HG03175 (cell line): Measurements from ENCODE around the gene SEPTIN3.

Experiments used
- ATAC-seq: cut with Tn5 transposase; IDR thresholded peaks from one replicate; pipeline ENCODE4 v1.9.1; 2021; ENCODE audit warnings: mild to moderate bottlenecking, moderate library complexity; ENCODE audit not compliant: unreplicated experiment

The SEPTIN3 gene

DNA sequence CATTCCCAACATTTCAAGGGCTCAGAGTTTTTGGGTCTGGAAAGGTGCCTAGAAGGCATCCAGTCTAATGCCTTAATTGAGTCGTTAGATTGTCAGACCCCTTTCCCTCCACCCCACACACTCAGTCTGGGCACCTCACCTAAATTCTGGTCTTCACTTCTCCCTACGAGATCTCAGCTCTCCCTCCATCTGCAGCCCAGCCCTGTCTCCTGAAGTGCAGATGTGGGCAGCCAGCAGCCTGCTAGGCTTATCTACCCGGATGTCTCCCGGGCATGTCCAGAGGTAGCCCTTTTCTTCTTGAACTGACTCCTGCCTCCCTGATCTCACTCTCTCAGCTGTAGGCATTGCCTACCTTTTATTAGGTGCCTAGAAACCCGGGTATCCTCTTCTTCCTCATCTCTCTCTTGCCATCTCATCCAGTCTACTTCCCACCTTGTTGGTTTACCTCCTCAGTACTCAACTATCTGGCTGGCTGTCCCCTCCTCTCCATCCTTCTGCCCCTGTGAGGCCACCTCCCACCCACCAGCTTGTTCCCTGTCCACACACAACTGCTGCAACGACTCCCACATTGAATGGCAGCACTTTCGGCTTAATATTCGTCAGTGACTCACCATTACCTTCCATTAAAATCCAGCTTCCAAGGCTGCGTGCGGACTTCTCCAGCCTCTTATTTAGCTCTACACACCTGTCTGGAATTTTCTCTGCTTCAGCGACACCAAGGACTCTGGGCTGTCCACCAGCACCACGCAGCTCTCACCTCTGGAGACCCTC lies 6.2 kb downstream of the SEPTIN3 start:
- no peak for ATAC-seq

DNA sequence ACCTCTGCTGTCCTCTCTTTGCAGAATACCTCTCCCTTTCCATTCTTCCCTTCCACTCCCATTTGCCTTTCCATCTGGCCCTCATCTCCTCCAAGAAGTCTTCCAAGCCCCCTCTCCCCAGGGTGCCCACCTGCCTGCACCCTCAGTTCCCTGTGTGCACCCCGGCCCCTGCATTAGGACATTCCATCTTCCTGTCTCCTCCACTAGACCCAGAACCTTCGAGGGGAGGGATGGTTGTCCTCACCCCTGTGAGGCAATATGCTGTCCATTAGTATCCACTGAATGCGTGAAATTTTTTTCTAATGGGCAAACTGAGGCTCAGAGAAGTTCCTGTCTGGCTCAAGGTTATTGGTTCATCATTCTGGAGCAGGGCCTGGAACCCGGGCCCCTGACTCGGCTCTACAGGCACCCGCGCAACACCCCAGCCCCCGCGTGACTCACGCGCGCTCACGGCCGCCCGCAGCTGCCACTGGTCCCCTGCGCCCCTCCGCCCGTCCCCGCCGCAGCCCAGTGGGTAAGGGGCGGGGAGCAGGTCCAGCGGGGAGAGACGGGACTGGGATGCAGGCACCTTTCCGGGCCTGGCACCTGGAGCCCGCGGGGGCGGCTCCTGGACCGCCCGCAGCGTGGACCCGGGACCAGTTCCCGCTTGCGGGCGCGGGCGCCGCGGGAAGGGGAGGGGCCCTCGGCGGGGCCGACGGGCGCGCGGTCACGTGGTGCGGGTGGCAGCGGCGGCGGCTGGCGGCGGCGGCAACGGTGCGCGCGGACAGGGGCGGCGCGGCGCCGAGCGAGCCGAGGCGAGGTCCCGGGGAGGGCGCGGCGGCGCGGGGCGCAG lies 7.0 kb downstream of the SEPTIN3 start:
- no peak for ATAC-seq

GRCh38 chr22:41976961-41977566 lies 7.8 kb downstream of the SEPTIN3 start:
- no peak for ATAC-seq

GRCh38 chr22:41978732-41979131 lies 9.5 kb downstream of the SEPTIN3 start:
- ATAC-seq, result no peak

DNA sequence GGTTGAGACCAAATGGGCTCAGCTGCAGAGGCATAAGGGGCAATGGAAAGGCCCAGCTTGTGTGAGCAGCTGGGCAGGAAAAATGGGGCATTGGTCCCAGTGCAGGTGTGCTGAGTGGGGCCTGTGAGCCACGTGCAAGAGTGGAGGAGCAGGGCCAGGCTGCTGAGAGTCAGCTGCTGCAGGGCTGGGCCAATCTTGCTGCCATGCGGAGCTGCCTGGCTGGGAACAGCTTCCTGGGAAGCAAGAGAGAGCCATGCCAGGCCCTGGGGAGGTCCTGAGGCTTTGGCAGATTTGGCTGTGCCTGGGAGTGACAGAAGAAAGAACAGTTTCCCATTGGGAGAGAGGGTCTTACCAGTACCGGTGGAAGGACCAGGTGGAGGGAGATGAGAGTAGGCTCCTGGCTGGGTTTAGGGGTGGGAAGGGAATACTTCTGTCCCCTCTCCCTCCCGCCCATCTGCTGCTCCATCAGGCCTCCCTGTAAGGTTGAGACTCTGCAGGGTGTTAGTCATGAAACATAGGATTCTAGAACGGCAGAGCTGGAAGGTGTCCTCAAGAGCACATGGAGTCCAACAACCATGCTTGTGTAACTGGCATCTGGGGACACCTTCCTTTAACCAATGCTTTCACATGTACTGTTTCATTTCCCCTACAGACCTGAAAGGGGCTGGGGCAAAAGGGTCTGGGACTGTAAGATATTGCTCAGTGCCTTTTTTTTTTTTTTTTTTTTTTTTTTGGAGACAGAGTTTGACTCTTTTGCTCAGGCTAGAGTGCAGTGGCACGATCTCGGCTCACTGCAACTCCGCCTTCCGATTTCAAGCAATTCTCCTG lies 10.4 kb downstream of the SEPTIN3 start:
- no peak for ATAC-seq

DNA sequence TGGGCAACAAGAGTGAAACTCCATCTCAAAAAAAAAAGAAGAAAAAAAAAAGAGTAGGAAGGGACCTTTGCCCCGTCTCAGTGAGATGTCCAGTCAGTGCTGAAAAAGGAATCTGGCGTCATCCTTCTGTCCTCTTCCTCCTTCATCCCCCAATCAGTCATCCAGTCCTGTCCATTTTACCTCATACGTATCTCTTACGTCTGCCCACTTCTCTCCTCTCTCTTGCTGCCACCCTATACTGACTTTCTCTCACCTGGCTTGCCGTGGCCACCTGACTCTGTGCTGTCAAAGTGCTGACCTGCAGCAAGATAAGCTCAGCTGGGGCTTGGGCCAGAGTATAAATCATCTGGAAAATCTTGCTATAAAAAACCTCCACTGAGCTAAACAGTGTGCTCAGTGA lies 13.6 kb downstream of the SEPTIN3 start:
- ATAC-seq, result no peak

DNA sequence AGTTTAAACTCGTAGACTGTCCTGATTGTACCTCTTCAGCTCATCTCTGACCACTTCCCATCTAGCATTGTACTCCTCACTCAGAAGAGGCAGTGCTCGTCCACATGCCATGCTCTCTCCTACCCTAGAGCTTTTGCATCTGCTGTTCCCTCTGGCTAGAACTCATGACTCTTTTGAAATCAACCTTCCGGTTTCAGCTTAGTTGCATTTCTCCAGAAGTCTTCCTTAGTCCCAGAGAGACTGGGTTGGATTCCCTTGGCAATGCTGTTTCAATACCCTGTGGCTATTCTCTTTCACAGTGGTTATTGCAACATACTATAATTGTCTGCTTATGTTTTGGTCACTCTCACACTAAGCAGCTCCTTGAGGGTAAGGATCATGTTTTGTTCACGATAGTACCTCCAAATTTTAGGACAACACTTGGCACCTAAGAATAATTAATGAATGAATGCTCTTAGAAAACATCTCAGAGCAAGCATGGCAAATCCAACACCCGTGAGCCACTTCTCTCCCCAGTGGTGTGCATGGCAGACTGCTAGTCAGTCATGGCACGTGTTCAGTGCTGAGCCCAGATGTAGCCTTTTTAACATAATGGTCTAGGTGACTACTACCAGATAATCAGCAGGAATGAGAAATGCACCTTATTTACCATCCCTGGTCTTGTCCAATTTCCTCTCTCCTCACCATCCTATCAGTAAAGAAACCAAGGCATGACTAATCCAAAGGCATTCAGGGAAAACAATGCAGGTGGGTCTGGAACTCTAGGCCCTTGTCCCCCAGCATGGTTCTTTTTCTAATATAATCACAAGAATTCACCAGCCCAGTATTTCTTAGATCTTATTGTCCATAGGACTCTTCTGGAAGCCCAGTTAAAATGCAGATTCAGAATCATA lies 14.5 kb downstream of the SEPTIN3 start:
- no peak for ATAC-seq

DNA sequence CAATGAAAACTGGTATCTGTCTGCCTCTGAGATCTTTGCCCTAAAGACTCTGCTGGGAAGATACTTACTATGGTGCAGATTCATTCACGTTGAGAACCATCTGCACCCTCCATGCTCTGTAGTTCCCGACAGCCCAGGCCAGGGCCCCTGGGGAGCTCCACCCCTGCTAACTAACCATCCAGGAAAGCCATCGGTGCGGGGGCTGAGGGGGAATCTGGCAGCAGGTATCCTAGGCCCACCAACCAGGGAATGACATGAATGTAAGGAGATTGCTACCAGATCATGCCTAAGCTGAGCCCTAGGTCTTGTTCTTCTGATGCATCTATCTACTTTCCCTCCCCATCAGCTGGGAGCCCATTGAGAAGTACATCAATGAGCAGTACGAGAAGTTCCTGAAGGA lies 18.0 kb downstream of the SEPTIN3 start:
- no peak for ATAC-seq

GRCh38 chr22:41989246-41989645 lies 20.0 kb downstream of the SEPTIN3 start:
- ATAC-seq, result no peak

GRCh38 chr22:41991111-41991510 lies 21.9 kb downstream of the SEPTIN3 start:
- ATAC-seq, result no peak

GRCh38 chr22:41992496-41992895 lies 23.3 kb downstream of the SEPTIN3 start:
- ATAC-seq, result no peak

DNA sequence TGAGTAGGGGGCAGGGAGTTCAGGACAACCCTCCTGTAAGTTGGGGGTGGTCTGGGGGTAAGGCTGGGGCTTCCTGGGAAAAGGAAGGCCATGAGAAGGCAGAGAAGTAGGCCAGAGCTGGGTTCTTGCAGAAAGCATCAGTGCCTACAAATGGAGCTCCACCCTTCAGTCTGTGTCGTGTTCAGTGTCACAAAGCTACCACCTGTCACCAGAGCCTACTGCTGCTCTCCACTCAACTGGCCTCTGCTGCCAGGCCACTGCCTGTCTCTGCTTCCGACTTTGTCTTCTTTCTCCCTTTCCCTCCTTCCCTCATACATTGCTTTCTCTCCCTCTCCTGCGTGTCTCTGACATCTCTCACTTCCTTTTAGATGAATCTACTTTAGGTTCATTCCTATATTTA lies 26.0 kb downstream of the SEPTIN3 start:
- no peak for ATAC-seq

DNA sequence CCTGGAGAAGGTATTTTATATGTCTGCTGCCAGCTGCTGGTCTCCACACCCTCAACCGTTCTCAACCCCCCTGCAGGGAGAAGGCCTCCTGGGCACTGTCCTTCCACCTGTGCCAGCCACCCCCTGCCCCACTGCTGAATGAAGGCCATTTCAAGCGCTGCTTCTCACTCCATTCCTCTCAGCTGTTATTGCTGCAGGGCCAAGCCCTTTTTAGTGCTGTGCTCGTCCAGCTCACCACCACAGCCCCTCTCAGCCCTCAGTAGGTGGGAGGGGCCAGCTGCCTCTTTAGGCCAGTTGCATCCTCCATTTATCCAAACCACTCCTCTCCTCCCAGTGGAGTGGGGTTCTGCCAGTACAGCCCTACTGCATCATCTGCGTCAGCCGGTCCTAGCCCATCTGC lies 27.6 kb downstream of the SEPTIN3 start:
- no peak for ATAC-seq

DNA sequence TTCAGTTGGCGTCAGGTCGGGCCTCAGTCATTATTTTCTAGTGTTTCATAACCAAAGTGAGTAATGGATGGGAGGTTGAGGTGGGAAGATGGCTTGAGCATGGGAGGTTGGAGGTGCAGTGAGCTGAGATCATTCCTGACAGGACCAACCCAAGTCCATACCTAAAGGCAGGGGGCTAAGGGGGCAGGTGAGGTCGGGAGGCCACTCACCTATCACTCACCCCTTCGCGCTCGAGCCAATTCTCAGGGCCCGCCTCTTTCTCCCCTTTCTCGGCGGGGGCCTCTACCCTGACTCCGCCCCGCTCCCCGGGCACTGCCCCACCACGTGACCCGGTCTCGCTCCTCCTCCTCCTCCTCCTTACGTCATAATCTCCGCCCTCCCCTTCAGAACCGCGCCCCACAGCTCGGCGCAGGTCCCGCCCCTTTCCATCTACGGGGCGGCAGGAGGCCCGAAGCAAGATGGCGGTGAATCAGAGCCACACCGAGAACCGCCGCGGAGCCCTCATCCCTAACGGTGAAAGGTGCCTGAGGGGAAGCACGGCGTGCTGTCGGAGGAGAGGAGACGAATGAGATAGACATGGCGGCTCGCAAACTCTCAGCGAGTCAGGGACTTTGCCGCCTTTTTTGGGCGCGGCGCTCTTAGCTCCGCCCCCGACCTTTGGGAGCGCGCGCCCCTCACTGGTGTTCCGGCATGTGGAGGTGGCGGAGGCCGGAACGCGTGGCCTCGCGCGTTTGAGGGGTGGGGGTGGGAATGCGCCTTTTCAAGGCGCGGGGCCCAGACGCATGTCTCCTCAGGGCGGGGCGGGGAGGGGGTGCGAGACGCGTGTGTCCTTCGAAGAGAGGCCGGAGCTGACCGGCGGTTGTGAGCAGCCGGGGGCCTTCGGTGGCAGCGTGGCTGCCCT lies 29.4 kb downstream of the SEPTIN3 start, which contains the start of gene WBP2NL:
Gene WBP2NL, plus strand, starts transcription at position 428 of the 901 bp plus-strand sequence. Its CDS starts 31 bp downstream, at position 459.
- peak; percentile 91 for ATAC-seq

GRCh38 chr22:42000466-42000865 lies 31.2 kb downstream of the SEPTIN3 start:
- no peak for ATAC-seq

DNA sequence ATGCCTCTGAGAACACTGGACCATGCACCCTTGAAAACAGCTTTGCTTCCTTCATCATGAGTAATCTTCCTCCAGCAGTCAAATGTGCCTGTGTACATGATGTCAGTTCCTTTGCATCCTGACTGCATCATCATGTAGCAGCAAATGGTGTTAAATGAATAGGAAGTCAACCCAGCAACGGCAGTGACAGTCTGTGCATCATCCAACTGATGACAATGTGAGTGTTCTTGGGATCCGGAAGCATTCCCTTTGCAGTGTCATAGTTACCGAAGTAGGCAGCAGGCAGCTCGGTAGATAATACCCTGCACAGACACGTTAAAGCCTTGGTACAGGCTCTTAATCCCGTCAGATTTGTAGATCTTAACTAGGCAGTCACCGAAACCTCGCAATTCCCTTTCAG lies 31.9 kb downstream of the SEPTIN3 start:
- ATAC-seq, result no peak

- no peak for ATAC-seq
Observed at GRCh38 chr22:42001706-42002105, 32.5 kb downstream of the SEPTIN3 start.

DNA sequence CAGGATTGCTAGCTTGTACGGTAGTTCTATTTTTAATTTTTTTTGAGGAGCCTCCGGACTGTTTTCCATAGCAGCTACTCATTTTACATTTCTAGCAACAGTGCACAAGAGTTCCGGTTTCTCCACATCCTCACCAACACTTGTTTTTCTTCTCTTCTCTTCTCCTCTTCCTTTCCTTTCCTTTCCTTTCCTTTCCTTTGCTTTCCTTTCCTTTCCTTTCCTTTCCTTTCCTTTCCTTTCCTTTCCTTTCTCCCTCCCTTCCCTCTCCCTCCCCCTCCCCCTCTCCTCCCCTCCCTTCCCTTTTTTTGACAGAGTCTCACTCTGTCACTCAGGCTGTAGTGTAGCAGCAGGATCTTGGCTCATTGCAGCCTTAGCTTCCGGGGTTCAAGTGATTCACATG lies 38.7 kb downstream of the SEPTIN3 start:
- ATAC-seq, result no peak

DNA sequence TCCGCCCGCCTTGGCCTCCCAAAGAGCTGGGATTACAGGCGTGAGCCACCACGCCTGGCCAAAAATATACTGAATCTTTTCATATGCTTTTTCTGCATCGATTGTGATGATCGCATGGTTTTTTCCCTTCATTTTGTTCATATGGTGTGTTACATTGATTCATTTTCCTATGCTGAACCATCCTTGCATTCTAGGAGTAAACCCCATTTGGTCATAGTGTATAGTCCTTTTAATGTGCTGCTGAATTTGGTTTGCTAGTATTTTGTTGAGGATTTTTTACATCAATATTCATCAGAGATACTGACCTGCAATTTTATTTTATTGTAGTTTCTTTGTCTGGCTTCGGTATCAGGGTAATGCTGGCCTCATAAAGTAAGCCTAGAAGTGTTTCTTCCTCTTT lies 41.5 kb downstream of the SEPTIN3 start:
- ATAC-seq, result no peak
